CD4-positive, alpha-beta T cell treated with Interleukin-4 for 1 hour (primary cell): Measurements from ENCODE around the gene CSH2.
"Not testable (repeated sequence)": the region's sequence is repeated elsewhere in the genome, so short reads cannot be mapped to it uniquely, and the experiment has no call there.

Source experiments
- DNase-seq, 2 donors: peaks; one replicate each; pipeline ENCODE4 v3.0.0-alpha.2; 2020 to 2022

Gene CSH2

GRCh38 chr17:63873577-63873976, at the start of gene CSH2:
Gene CSH2 (minus strand): TSS chr17:63873677. CDS start chr17:63873614, 63 bp downstream.
- DNase-seq = not testable (repeated sequence)

- peak in 1 of 2 donors; percentile 35 for DNase-seq
Measured at GRCh38 chr17:63922402-63922801, 48.9 kb upstream of the CSH2 start.

GRCh38 chr17:63920779-63921178, 47.3 kb upstream of the CSH2 start:
- DNase-seq = peak in 1 of 2 donors; percentile 27

DNA sequence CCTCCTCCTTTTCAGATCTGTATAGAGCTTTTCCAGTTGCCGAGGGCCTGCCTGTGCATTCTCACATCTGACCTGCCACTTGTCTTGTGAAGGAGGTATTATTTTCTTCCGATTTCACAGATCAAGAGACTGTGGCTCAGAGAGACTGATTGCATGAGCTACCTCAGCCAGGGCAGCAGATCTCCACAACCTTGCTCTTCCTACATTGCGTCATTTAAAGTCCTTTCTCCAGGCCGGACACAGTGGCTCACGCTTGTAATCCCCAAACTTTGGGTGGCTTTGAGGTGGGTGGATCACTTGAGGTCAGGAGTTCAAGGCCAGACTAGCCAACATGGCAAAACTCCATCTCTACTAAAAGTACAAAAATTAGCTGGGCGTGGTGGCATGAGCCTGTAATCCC, 46.6 kb upstream of the CSH2 start:
- DNase-seq = not testable (repeated sequence)

DNA sequence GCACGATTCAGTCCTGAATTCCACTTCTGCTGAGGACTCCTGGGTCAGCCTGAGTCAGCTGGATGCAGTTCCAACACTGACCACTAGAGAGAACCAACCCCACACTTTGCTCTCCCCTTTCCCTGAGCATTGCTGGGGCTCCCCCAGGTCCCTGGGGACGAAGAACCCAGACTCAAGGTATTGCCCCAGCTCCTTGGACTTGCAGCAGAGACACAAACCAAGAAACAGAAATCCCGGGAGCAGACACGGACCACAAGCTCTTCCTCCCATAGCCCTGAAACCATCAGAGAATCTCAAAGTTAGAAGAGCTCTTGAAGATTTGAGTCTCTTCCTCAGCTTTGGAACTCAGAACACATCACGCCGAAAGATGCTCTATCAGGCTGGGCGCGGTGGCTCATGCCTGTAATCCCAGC, 45.8 kb upstream of the CSH2 start:
- peak; percentile 83 to 84 for DNase-seq

GRCh38 chr17:63918789-63919305, 45.4 kb upstream of the CSH2 start, which contains the start of gene GH1:
Gene GH1 (minus strand): TSS chr17:63918839. CDS start chr17:63918776, 63 bp downstream.
- not testable (repeated sequence) for DNase-seq

DNA sequence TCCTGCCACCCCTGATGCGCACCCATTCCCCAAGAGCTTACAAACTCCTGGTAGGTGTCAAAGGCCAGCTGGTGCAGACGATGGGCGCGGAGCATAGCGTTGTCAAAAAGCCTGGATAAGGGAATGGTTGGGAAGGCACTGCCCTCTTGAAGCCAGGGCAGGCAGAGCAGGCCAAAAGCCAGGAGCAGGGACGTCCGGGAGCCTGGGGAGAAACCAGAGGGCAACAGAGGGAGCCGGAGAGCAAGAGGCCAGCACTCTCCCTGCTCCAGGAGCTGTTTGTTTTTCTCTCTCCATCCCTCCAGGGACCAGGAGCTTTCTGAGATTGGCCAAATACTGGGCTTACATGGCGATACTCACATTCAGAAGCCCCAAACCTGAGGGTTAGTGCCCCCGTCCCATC, 44.8 kb upstream of the CSH2 start:
- no peak for DNase-seq

DNA sequence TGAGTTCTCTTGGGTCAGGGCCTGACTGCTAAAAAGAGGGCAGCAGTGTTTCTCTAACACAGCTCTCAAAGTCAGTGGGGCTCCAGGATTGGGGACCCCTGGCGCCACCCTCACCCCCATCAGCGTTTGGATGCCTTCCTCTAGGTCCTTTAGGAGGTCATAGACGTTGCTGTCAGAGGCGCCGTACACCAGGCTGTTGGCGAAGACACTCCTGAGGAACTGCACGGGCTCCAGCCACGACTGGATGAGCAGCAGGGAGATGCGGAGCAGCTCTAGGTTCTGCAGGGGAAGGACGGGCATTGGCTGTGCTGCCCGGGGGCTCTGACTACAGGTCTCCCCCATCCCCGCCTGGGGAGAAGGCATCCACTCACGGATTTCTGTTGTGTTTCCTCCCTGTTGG, 44.2 kb upstream of the CSH2 start:
- DNase-seq = no peak

- DNase-seq = not testable (repeated sequence)
Measured at GRCh38 chr17:63917206-63917605, 43.7 kb upstream of the CSH2 start.

DNA sequence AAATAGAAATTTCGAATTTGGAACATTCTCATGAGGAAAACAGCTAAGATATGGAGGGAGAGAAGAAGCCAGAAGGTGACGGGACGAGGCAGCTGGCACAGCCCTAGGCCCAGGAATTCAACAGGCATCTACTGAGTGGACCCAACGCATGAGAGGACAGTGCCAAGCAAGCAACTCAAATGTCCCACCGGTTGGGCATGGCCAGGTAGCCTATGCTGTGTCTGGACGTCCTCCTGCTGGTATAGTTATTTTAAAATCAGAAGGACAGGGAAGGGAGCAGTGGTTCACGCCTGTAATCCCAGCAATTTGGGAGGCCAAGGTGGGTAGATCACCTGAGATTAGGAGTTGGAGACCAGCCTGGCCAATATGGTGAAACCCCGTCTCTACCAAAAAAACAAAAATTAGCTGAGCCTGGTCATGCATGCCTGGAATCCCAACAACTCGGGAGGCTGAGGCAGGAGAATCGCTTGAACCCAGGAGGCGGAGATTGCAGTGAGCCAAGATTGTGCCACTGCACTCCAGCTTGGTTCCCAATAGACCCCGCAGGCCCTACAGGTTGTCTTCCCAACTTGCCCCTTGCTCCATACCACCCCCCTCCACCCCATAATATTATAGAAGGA, 43.2 kb upstream of the CSH2 start:
- DNase-seq = no peak

DNA sequence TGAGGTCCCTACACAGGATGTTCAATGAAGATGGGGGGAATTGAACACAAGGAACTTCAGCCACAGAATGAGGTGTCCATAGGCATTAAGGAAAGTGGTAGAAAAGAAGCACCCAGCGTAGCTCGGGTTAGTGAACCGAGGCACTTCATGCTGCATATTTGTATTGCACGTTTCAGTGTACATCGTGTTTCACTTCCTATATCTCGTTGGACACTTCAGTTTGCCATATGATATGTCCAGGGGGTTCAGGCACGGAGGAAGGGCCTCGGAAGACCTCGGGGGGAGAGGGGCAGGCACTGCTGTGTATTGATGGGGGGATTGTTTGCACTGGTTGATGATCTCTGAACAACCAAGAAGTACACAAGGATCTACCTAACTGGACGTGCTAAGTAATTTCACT, 42.3 kb upstream of the CSH2 start:
- not testable (repeated sequence) for DNase-seq

DNA sequence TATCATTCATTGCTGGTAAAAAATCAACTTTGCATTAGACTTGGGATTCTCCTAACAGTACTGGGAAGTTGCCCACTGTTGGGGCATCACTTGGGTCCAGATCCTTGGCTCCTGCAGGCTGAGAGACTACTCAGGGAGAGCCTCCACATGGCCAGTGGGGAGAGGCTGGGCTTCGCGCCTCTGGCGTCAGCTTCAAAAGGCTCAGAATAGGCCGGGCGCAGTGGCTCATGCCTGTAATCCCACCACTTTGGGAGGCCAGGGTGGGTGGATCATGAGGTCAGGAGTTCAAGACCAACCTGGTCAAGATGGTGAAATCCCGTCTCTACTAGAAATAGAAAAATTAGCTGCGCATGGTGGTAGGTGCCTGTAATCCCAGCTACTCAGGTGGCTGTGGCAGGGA, 41.0 kb upstream of the CSH2 start:
- DNase-seq = no peak

GRCh38 chr17:63911657-63912100, 38.2 kb upstream of the CSH2 start:
- DNase-seq = peak; percentile 65 to 66

GRCh38 chr17:63911041-63911635, 37.7 kb upstream of the CSH2 start, which contains the start of gene CSHL1:
Gene CSHL1 (minus strand): TSS chr17:63911258. CDS start chr17:63911196, 62 bp downstream.
- DNase-seq = no peak

DNA sequence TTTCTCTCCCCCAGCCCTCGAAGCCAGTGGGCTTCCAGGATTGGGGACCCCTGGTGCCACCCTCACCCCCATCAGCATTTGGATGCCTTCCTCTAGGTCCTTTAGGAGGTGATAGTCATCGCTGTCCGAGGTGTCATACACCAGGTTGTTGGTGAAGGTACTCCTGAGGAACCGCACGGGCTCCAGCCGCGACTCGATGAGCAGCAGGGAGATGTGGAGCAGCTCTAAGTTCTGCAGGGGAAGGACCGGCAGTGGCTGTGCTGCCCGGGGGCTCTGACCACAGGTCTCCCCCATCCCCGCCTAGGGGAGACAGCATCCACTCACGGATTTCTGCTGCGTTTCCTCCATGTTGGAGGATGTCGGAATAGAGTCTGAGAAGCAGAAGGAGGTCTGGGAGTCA, 36.6 kb upstream of the CSH2 start:
- no peak for DNase-seq

GRCh38 chr17:63909586-63909985, 36.1 kb upstream of the CSH2 start:
- not testable (repeated sequence) for DNase-seq

GRCh38 chr17:63907161-63907778, 33.8 kb upstream of the CSH2 start:
- not testable (repeated sequence) for DNase-seq

GRCh38 chr17:63904796-63905195, 31.3 kb upstream of the CSH2 start:
- DNase-seq = not testable (repeated sequence)

DNA sequence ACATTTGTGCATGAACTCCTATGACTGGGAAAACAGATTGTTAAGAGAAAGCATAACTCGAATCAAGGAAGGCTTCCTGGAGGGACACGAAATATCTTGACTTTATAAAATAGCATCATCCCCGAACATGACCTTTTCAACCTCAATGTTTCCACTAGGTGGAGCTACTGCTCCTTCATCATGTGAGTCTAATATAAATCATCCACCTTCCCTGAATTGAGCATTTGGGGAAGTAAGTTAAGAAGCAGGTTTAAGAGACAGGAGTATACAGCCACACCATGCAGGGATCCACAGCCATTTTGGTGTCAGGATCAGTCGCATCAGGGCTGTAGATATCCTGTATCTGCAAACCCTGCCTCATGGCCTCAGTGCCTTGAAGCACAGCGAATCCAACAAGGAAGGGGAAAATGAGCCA, 30.3 kb upstream of the CSH2 start:
- peak; percentile 27 to 62 for DNase-seq

- DNase-seq = not testable (repeated sequence)
Measured at GRCh38 chr17:63901971-63902370, 28.5 kb upstream of the CSH2 start.

DNA sequence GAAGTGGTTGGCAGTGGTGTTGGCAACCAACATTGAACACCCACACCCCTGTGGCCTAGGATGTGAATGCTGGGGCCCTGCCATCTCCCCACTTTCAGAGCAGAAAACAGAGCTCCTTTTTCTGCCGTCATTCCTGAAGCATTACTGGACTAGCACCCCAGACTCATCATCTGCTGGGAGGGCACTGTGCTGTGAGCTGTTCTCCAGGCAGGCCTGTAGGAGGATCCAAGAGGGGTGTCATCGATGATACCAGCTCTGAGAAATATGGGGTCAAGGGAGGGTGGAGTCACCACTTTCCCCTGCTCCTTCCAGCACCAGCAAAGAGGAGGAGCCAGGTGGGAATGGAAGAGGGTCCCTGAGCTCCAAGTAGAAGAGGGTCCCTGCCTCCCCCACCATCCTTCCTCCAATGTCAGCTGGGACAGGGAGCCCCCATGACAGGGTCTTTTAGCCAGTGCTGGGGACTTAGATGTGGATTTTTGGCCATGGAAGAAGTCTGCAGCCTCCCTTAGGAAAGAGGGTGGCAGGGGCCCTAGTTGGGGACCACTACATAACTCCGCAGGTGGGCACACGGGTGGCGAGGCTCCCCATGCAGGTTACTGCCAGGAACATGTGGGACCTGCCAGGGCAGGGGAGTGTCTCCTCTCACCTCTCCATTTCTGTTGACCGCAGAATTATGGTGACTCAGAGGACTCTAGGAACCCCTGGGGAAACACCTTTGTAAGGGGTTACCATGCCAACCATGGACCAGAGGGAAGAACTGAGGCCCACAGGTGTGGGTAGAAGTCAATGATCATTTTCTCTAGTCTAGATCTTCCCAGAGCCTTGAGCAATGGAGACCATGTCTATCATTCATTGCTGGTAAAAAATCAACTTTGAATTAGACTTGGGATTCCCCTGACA, 25.7 kb upstream of the CSH2 start:
- peak in 1 of 2 donors; percentile 48 for DNase-seq

GRCh38 chr17:63896524-63897354, 23.3 kb upstream of the CSH2 start, which contains the start of gene CSH1:
Gene CSH1 (minus strand): TSS chr17:63896574. CDS start chr17:63896511, 63 bp downstream.
- DNase-seq = not testable (repeated sequence)
